ENCODE measurements around the gene MCAM.
A peak's percentile ranks its signal among the peaks of the same experiment; 100 is the strongest.

- peak; percentile 87 for TF ChIP-seq CTCF (IDR thresholded peaks at IDR 0.05; ENCODE audit: borderline replicate concordance, extremely low read depth, low read length, poor library complexity, severe bottlenecking)
- TF ChIP-seq EZH2 (IDR thresholded peaks at IDR 0.05; ENCODE audit: borderline replicate concordance, low read depth, low read length, severe bottlenecking), result no peak
Observed at GRCh38 chr11:119338318-119338890, 21.5 kb upstream of the MCAM start.
